Endodermal cell (in vitro differentiated cells): ENCODE measurements around the gene ZMAT3. TPM values are rescaled to one million over a fixed set of nuclear protein-coding genes. Genes with fewer than 3 reads are reported as not detected.

Experiments used
- DNase-seq: peaks from one replicate; pipeline ENCODE4 v3.0.0-alpha.2; 2017
- H3K27ac ChIP-seq: 2 replicates; pipeline ENCODE4 v1.5.1; 2013; ENCODE audit warnings: mild to moderate bottlenecking, low read depth, low read length, moderate library complexity
- H3K27me3 ChIP-seq: 2 replicates; pipeline ENCODE4 v1.6.1; 2013; ENCODE audit warnings: mild to moderate bottlenecking, low read length, moderate library complexity; ENCODE audit not compliant: insufficient read depth, control insufficient read depth, poor library complexity, severe bottlenecking
- H3K36me3 ChIP-seq: 2 replicates; pipeline ENCODE4 v1.7.0; 2013; ENCODE audit warnings: mild to moderate bottlenecking, low read length, moderate library complexity; ENCODE audit not compliant: control insufficient read depth, insufficient read depth
- H3K4me1 ChIP-seq: one replicate; pipeline ENCODE4 v1.7.0; 2013; ENCODE audit warnings: low read length; ENCODE audit not compliant: control insufficient read depth, insufficient read depth
- H3K4me3 ChIP-seq: 2 replicates; pipeline ENCODE4 v1.5.1; 2013; ENCODE audit warnings: mild to moderate bottlenecking, low read length, moderate library complexity
- H3K9ac ChIP-seq: 2 replicates; pipeline ENCODE4 v1.6.1; 2013; ENCODE audit warnings: mild to moderate bottlenecking, low read length, moderate library complexity; ENCODE audit not compliant: poor library complexity, severe bottlenecking; ENCODE audit errors: extremely low read depth
- H3K9me3 ChIP-seq: 2 replicates; pipeline ENCODE4 v1.6.1; 2013; ENCODE audit warnings: mild to moderate bottlenecking, low read length, moderate library complexity; ENCODE audit not compliant: control insufficient read depth
- H3K27ac Mint-ChIP-seq: 2 replicates; pipeline ENCODE4 v1.8.0; 2020; ENCODE audit warnings: mixed read lengths
- H3K27me3 Mint-ChIP-seq: 2 replicates; pipeline ENCODE4 v1.8.0; 2021; ENCODE audit warnings: mild to moderate bottlenecking, mixed read lengths; ENCODE audit not compliant: insufficient read depth
- H3K36me3 Mint-ChIP-seq: 2 replicates; pipeline ENCODE4 v1.8.0; 2020; ENCODE audit warnings: low read depth, mixed read lengths
- H3K4me1 Mint-ChIP-seq: 2 replicates; pipeline ENCODE4 v1.8.0; 2020; ENCODE audit warnings: mixed read lengths
- H3K4me3 Mint-ChIP-seq: 2 replicates; pipeline ENCODE4 v1.8.0; 2020; ENCODE audit warnings: mild to moderate bottlenecking, moderate library complexity, mixed read lengths
- H3K9me3 Mint-ChIP-seq: 2 replicates; pipeline ENCODE4 v1.8.0; 2020; ENCODE audit warnings: mild to moderate bottlenecking, mixed read lengths
- WGBS, 2 experiments: methylation state at CpG; one replicate each; pipeline versions ENCODE4 v1.1.5 to v1.1.7; 2013; ENCODE audit warnings: missing lambda C conversion rate in 2 of 2, mixed read lengths in 1 of 2; ENCODE audit not compliant: insufficient coverage in 1 of 2, insufficient read length in 1 of 2; 5-methylcytosine and 5-hydroxymethylcytosine counted together
- total RNA-seq, 2 donors: library from RNA; stranded (reverse); fragmentation: NEBNext Ultra II Directional in 1 of 2; extraction: Animal tissue kit (Norgen Biotek cat#: 25700) in 1 of 2; gene quantifications; 2 replicates in 1 of 2; 3 replicates in 1 of 2; pipeline ENCODE4 v1.2.1, GENCODE V29; 2021
- TF ChIP-seq, protein P1 (sequence below): fragments of 200-600 bp; sonication (generic); conservative IDR thresholded peaks from 2 replicates; pipeline ENCODE4 v1.5.0; 2021; ENCODE audit warnings: antibody characterized with exemption, mild to moderate bottlenecking

ZMAT3 gene
- total RNA-seq, 2 donors from 2014 or later: 5.8 to 6.7 TPM

DNA sequence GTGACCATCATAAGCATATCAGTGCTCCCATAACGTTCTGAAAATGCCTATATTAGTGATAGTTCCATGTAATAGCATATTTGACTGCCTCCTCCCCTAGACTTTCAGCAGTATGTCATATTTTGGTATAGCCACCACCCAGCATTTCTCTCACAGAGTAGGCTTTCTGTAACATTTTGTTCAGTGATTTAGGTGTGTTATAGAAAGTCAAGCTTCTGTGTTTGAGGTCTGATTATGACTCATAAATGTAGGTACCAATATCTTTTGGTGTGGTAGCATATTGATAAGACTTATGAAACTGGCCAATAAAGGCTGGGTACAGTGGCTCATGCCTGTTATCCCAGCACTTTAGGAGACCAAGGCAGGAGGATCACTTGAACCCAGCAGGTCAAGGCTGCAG is 34.3 kb upstream of the ZMAT3 start:
- no peak for DNase-seq
- TF ChIP-seq, protein P1, sequence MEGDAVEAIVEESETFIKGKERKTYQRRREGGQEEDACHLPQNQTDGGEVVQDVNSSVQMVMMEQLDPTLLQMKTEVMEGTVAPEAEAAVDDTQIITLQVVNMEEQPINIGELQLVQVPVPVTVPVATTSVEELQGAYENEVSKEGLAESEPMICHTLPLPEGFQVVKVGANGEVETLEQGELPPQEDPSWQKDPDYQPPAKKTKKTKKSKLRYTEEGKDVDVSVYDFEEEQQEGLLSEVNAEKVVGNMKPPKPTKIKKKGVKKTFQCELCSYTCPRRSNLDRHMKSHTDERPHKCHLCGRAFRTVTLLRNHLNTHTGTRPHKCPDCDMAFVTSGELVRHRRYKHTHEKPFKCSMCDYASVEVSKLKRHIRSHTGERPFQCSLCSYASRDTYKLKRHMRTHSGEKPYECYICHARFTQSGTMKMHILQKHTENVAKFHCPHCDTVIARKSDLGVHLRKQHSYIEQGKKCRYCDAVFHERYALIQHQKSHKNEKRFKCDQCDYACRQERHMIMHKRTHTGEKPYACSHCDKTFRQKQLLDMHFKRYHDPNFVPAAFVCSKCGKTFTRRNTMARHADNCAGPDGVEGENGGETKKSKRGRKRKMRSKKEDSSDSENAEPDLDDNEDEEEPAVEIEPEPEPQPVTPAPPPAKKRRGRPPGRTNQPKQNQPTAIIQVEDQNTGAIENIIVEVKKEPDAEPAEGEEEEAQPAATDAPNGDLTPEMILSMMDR: no peak
- Histone ChIP-seq H3K36me3 (no peaks in the 10 kb centered on the region), H3K27me3 (no peaks in the 10 kb centered on the region), H3K27ac (no peak overlapping the region), H3K4me3 (no peak overlapping the region), H3K9me3 (no peaks in the 10 kb centered on the region), H3K9ac (no peak overlapping the region), H3K4me1 (no peaks in the 10 kb centered on the region)
- no peaks in the 10 kb centered on the region for H3K36me3 Mint-ChIP-seq
- H3K4me1 Mint-ChIP-seq: no peaks in the 10 kb centered on the region
- H3K9me3 Mint-ChIP-seq: peaks cover 8% of the 10 kb centered on the region
- H3K27ac Mint-ChIP-seq: no peak overlapping the region
- no peaks in the 10 kb centered on the region for H3K27me3 Mint-ChIP-seq
- no peak overlapping the region for H3K4me3 Mint-ChIP-seq
- WGBS, 2 experiments: 45% methylated on average over 1 of the region's 1 CpG; no CpG with 5 or more reads in 1 of the 2 experiments

DNA sequence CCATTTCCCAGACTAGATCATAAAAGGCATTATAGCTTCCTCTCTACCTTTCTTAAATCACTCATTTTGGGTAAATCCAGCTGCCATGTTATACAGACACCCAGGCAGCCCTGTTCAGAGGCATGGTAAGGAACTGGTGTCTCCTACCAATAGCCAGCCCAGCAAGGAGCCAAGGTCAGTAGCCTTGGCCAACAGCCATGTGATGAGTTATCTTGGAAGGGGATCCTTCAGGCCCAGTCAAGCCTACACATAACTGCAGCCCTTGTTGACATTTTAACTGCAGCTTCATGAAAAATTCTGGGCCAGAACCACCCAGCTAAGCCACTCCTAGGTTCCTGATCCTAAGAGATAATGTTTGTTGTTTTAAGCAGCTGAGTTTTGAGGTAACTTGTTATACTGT is 29.0 kb upstream of the ZMAT3 start:
- Mint-ChIP-seq H3K36me3 (no peaks in the 10 kb centered on the region), H3K27ac (no peak overlapping the region), H3K9me3 (peaks cover 3% of the 10 kb centered on the region), H3K27me3 (no peaks in the 10 kb centered on the region), H3K4me1 (no peaks in the 10 kb centered on the region), H3K4me3 (no peak overlapping the region)
- Histone ChIP-seq H3K9ac (no peak overlapping the region), H3K27ac (no peak overlapping the region), H3K27me3 (no peaks in the 10 kb centered on the region), H3K9me3 (no peaks in the 10 kb centered on the region), H3K36me3 (no peaks in the 10 kb centered on the region), H3K4me3 (no peak overlapping the region), H3K4me1 (no peaks in the 10 kb centered on the region)
- TF ChIP-seq, protein P1: no peak
- DNase-seq: no peak

DNA sequence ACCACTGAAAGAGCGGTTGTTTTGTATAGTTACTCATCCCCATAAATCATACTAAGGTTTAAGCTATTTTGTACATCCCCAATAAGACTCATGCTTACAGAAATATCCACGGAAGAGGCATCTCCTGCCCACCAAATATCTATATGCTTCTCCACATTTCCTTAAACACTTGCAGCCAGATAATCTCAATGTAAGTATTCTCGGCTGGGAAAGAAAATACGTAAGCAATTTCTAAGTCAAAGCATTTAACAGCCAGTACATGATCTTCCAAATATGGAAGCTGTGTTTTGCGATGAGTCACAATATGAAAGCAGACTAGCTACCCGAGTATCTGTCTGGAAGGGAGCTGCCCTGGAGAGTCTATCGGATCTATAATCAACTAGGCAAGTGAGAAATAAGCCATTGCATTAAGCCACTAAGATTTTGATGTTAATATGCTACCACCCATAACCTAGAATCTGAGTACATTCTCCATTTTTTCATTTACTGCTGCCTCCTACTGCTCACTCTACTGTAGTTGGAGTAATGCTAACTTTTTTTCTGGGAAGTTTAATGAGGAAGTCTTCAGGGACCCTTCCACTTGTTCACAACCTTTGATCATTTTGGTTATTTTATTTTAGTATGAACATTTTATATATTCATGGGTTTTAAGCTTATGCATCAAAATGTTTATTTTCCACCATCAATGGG is 26.9 kb upstream of the ZMAT3 start:
- Mint-ChIP-seq H3K4me3 (no peak overlapping the region), H3K4me1 (no peaks in the 10 kb centered on the region), H3K27me3 (no peaks in the 10 kb centered on the region), H3K36me3 (no peaks in the 10 kb centered on the region), H3K27ac (no peak overlapping the region), H3K9me3 (no peaks in the 10 kb centered on the region)
- DNase-seq: no peak
- no peaks in the 10 kb centered on the region for H3K4me1 ChIP-seq
- H3K27ac ChIP-seq: no peak overlapping the region
- no peaks in the 10 kb centered on the region for H3K9me3 ChIP-seq
- TF ChIP-seq, protein P1: peak; percentile 12
- H3K36me3 ChIP-seq: no peaks in the 10 kb centered on the region
- H3K9ac ChIP-seq: no peak overlapping the region
- WGBS, 2 experiments: 42 to 88% methylated on average over 2 to 7 of the region's 7 CpGs
- H3K4me3 ChIP-seq: no peak overlapping the region
- no peaks in the 10 kb centered on the region for H3K27me3 ChIP-seq
